GM19238 (cell line): ENCODE data around the gene FAM89B.
"Not testable (repeated sequence)": the region's sequence is repeated elsewhere in the genome, so short reads cannot be mapped to it uniquely, and the experiment has no call there.

Experiments
- DNase-seq: peaks from one replicate; pipeline ENCODE4 v3.0.0; 2011; ENCODE audit warnings: low spot score; ENCODE audit not compliant: insufficient read length

The FAM89B gene

GRCh38 chr11:65556470-65557279, 15.7 kb upstream of the FAM89B start:
- DNase-seq = no peak

GRCh38 chr11:65557280-65558001, 14.9 kb upstream of the FAM89B start:
- DNase-seq = no peak

- DNase-seq = peak; percentile 73
Measured at GRCh38 chr11:65558002-65558929, 14.1 kb upstream of the FAM89B start, which contains the start of gene LTBP3. LTBP3 (minus strand) TSS chr11:65558359; CDS start chr11:65557959, 400 bp downstream.

GRCh38 chr11:65558930-65559509, 13.3 kb upstream of the FAM89B start:
- no peak for DNase-seq

GRCh38 chr11:65559535-65559934, 12.8 kb upstream of the FAM89B start:
- DNase-seq = no peak

- DNase-seq = no peak
Measured at GRCh38 chr11:65559951-65560537, 12.3 kb upstream of the FAM89B start.

GRCh38 chr11:65560555-65561418, 11.6 kb upstream of the FAM89B start:
- no peak for DNase-seq

- DNase-seq = no peak
Measured at GRCh38 chr11:65562020-65562419, 10.3 kb upstream of the FAM89B start.

GRCh38 chr11:65562788-65563187, 9.6 kb upstream of the FAM89B start:
- DNase-seq = no peak

- no peak for DNase-seq
Measured at GRCh38 chr11:65563601-65564000, 8.7 kb upstream of the FAM89B start.

GRCh38 chr11:65564879-65565559, 7.3 kb upstream of the FAM89B start:
- not testable (repeated sequence) for DNase-seq

GRCh38 chr11:65565624-65566453, 6.5 kb upstream of the FAM89B start:
- DNase-seq = no peak

- DNase-seq = no peak
Measured at GRCh38 chr11:65569164-65569972, 3.0 kb upstream of the FAM89B start.

GRCh38 chr11:65569973-65570918, 2.1 kb upstream of the FAM89B start, which contains the start of gene ZNRD2:
ZNRD2 (plus strand) TSS chr11:65570477; CDS start chr11:65570492, 15 bp downstream.
- DNase-seq = peak; percentile 98

- no peak for DNase-seq
Measured at GRCh38 chr11:65571420-65571819, 918 bp upstream of the FAM89B start.

GRCh38 chr11:65571940-65572339, 398 bp upstream of the FAM89B start:
- DNase-seq = no peak
